IPS-NIHi7 (cell line): Measurements from ENCODE around the gene ATPAF1.
A peak's percentile ranks its signal among the peaks of the same experiment; 100 is the strongest.

Source experiments
- DNase-seq: peaks from one replicate; pipeline ENCODE4 v3.0.0; 2012; ENCODE audit warnings: mixed read lengths; ENCODE audit errors: extremely low spot score

Gene ATPAF1

GRCh38 chr1:46650491-46650890 lies 17.7 kb downstream of the ATPAF1 start:
- DNase-seq, result no peak

GRCh38 chr1:46649764-46650163 lies 18.4 kb downstream of the ATPAF1 start:
- no peak for DNase-seq

- DNase-seq, result no peak
These were observed 20.6 kb downstream of the ATPAF1 start for GRCh38 chr1:46647611-46648010.

- no peak for DNase-seq
These were observed 21.3 kb downstream of the ATPAF1 start for GRCh38 chr1:46646844-46647243.

DNA sequence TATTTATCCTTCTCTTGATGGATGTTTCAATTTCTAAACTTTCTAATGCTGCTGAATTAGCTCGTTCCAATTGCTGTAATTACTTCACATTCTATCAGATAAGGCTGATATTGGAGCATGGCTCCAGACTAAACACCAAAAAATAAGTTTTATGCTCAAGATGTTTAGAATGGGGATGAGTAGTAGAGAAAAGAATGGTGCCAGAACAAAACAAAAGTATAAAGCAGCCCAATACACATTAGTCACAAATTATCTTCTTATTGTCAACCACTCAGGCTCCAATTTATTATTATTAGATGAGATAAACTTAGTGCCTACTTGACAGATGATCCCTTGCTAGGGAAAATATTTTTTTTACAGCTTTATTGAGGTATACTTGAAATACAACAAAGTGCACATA lies 21.8 kb downstream of the ATPAF1 start:
- DNase-seq, result no peak

DNA sequence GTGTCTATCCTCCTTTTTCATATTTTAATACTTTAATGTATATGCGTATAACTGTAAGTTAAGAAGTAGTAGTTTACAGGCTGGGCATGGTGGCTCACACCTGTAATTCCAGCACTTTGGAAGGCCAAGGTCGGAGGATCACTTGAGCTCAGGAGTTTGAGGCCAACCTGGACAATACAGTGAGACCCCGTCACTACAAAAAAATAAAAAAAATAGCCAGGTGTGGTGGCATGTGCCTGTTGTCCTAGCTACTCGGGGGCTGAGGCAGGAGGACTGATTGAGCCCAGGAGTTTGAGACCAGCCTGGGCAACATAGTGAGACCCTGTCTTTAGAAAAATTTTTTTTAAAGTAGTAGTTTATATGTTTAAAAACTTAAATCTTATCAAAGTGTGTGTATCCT lies 22.3 kb downstream of the ATPAF1 start:
- no peak for DNase-seq

DNA sequence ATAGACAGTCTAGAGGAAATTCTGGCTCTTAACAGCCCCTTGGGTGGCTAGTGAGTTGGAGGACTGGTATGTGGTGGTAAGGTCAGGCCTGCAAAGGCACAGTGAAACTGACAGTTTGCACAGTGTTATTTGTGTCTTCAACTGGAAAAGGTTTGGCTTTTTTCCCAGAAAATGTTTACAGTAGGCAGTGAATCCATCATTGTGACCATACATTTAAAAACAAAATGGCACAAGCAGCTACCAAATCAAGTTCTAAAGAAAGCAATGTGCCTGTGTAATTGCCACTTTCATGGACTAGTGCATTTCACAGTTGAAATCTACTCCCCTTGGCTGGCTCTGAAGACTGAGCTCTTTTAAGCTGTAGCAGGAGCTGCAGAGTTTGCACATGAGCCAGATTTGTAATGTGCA lies 24.8 kb downstream of the ATPAF1 start:
- no peak for DNase-seq

- no peak for DNase-seq
These were observed 26.0 kb downstream of the ATPAF1 start for GRCh38 chr1:46642115-46642680.

DNA sequence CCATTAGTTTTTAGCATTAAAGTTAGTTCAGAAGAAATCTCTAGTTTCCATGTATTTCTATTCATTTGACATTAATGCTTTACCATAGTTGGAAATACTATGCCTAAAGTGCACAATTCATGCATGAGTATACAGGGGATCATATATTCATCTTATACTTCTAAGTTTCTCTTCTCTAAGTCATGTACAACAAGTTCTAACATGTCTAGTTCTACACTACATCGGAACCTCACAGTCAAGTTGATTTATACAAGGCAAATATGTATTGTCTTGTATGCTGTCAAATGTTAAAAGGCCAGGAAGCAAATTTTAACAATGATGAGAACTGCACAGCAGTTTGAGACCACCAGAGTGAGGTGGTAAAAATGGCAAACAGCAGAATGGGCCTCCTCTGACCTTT lies 28.6 kb downstream of the ATPAF1 start:
- no peak for DNase-seq

DNA sequence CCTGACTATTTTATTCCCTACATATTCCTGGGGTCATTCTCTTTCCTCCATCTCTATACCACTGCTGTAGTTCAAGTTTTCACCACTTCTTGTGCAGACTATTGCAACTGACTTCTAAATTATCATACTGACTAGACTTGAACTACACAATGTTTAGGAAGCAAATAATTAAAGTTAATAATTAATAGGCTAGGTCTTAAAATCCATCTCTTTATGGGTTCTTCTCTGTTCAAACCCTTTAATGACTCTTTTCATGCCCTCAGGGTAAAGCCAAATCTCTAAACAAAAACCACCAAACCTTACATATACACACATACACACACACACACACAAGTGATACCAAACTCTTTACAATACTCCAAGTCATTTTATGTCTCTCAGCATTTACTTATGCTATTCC lies 29.2 kb downstream of the ATPAF1 start:
- no peak for DNase-seq

DNA sequence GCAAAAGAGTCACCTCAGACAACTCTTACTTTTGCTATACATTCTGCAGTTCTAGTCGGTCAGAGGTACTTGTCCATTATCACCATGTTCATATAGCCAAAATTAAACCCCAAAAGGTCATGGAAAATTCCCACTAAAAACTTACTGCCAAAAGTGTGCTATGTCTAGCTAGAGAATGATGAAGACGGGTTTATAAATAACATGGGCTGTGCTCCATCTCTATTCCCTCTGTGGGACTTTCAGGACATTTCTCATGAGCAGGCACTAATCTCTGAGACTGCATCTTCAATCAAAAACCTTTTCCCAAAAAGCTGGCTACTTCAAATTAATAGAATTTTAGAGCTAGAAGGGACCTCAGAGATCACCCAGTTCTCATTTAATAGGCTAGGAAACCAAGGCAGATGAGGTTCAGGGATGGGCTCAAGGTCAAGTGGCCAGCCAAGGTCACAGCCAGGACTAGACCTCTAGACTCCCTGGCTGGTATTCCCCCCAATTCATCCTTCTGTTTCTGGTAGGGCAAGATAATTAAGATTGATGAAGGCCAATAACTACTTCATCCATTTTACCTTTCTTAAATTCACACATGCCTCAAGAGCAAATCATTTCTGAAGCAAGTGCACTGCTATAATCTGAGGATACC lies 30.6 kb downstream of the ATPAF1 start:
- no peak for DNase-seq

DNA sequence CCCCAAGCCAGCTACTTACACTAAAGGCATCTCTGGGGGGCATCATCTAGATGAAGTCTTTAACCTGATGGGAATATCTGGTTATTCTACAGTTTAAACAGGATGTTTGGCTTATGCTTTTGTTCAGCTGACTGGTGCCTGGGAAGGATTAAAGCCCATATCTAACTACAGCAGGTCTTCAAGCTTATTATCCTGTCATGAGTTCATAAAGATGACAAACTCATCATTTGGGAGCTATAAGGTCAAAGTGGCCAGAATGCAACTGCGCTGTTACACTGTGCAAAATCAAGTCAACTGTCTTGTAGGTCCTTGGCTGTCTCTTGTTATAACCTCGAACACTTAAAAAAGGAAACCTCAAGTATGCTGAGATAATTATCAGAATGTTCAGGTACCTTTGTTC lies 33.0 kb downstream of the ATPAF1 start:
- DNase-seq, result no peak

- no peak for DNase-seq
These were observed 37.4 kb downstream of the ATPAF1 start for GRCh38 chr1:46630719-46631118.

GRCh38 chr1:46623743-46624644 lies 44.2 kb downstream of the ATPAF1 start:
- no peak for DNase-seq

DNA sequence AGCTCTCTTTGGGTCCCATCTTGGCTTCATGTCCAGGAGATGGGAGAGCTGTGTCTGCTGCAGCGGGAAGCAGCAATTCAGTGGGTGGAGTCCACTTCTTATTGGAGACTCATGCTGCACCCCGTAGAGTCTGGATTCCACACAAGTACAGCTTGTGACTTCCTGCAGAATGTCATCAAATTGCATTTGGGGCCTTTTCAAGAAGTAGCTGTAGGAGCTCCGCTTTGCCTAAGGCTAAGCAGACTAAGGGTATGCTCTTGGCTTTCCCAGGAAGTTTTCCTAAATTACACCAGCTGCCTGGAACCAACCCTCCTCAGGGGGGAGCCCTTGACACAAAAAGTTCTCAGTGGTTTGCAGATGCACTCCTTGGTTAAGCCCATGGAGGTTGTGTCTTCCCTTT lies 45.8 kb downstream of the ATPAF1 start:
- DNase-seq, result peak; percentile 70

GRCh38 chr1:46621930-46622329 lies 46.2 kb downstream of the ATPAF1 start:
- DNase-seq, result no peak

- no peak for DNase-seq
These were observed 48.4 kb downstream of the ATPAF1 start for GRCh38 chr1:46619656-46620258.

GRCh38 chr1:46618754-46619415 lies 49.3 kb downstream of the ATPAF1 start:
- DNase-seq, result no peak

DNA sequence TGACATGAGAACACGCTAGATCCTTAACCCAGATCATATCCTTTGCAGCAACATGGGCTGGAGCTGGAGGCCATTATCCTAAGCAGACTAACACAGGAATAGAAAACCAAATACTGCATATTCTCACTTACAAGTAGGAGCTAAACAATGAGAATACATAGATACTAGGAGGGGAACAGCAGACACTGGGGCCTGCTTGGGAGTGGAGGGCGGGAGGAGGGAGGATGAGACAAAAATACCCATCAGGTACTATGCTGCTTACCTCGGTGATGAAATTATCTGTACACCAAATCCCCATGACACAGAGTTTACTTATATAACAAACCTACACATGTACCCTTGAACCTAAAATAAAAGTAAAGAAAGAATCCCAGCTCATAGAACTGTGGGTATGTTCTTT lies 50.3 kb downstream of the ATPAF1 start:
- no peak for DNase-seq

- DNase-seq, result no peak
These were observed 50.9 kb downstream of the ATPAF1 start for GRCh38 chr1:46617108-46617800.
